Esophagus squamous epithelium (tissue), 5 donors: Measurements from ENCODE around the gene GPR3. TPM values are rescaled to one million over a fixed set of nuclear protein-coding genes. Genes with fewer than 3 reads are reported as not detected.
"Not testable (repeated sequence)": the region's sequence is repeated elsewhere in the genome, so short reads cannot be mapped to it uniquely, and the experiment has no call there.

Source experiments
- DNase-seq: peaks from one replicate; lab custom pipeline; 2025; lab: John Stamatoyannopoulos, UW
- H3K27ac ChIP-seq, 4 donors: fragments of 200-600 bp; sonication (generic); one replicate each; pipeline ENCODE4 v1.5.1; 2016 to 2019; ENCODE audit warnings: mild to moderate bottlenecking in 1 of 4
- H3K27me3 ChIP-seq, 4 donors: fragments of 200-600 bp; sonication (generic); 1 replicate in 3 of 4; 2 replicates in 1 of 4; pipeline versions ENCODE4 v1.5.1 to v1.6.0; 2017 to 2021; ENCODE audit warnings: antibody characterized with exemption in 1 of 4
- H3K36me3 ChIP-seq, 3 donors: fragments of 200-600 bp; sonication (generic); one replicate each; pipeline ENCODE4 v1.5.1; 2016 to 2019
- H3K4me1 ChIP-seq, 3 donors: fragments of 200-600 bp; sonication (generic); one replicate each; pipeline ENCODE4 v1.5.1; 2017 to 2019
- H3K4me3 ChIP-seq, 4 donors: fragments of 200-600 bp; sonication (generic); 1 replicate in 3 of 4; 2 replicates in 1 of 4; pipeline ENCODE4 v1.5.1; 2016 to 2019; ENCODE audit warnings: mild to moderate bottlenecking in 2 of 4, moderate library complexity in 1 of 4
- H3K9me3 ChIP-seq, 3 donors: fragments of 200-600 bp; sonication (generic); one replicate each; pipeline ENCODE4 v1.5.1; 2016 to 2019
- POLR2A ChIP-seq, 4 donors: fragments of 450-650 bp; IDR thresholded peaks; one replicate each; pipeline ENCODE4 v1.6.1; 2017; ENCODE audit warnings: antibody characterized with exemption in 4 of 4, mild to moderate bottlenecking in 4 of 4, moderate library complexity in 3 of 4
- WGBS, 2 donors: methylation state at CpG; one replicate each; pipeline ENCODE4 v1.1.5; 2018; 5-methylcytosine and 5-hydroxymethylcytosine counted together
- intact Hi-C: fragments of 100-400 bp; cut with DNase I; formaldehyde crosslinking; loops from one replicate; pipeline ENCODE4 v1.15.0; 2022
- total RNA-seq, 4 donors: library from RNA; depleted of rRNA; stranded (reverse); fragments of >200 nt; gene quantifications; one replicate each; pipeline ENCODE4 v1.1.0, GENCODE V29; 2016
- TF ChIP-seq, protein P1 (sequence below), 6 experiments: fragments of 450-650 bp in 4 of 6; fragments of 200-600 bp in 2 of 6; sonication (generic) in 2 of 6; IDR thresholded peaks; one replicate each; pipeline ENCODE4 v1.5.1; 2016 to 2019; ENCODE audit warnings: antibody characterized with exemption in 6 of 6, mild to moderate bottlenecking in 4 of 6, moderate library complexity in 4 of 6
- donor health status: DM: yes; HTN: yes; CAD: no.

The GPR3 gene
- total RNA-seq, 4 donors from 2014 or later, result 0.38 TPM; not detected in 3

DNA sequence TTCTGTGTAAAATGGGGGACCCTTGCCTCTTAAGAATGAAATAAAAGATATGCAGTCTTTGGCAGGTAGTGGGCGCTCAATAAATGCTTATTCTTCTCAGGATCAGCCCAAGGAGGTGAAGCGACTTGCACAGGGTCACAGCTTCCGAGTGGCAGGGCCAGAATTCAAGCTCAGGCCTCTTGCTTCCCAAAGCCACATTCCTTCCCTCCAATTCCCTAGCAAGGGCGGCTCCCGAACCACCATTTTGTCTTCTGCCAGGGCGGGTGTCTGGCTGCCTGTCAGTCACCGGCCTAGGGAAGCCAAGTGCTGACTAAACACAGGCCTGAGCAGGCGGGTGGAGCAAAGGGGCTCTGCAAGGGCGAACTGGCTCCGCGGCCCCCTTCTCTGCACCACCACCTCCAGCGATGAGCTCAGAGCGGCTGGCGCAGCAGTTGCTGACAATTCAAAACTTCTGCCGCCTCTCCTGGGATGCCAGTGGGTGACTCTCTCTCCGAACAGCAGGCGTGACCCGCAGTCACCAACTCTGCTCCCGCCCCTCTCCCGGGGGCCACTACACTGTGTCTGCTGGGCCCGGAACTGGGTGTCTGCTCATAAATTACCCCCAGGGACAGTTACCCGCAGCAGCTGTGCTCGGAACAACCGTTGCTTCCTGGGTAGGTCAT, 10.8 kb downstream of the GPR3 start:
- Histone ChIP-seq H3K4me3 (peak overlapping the region in 2 of 4 donors; percentile 5 to 29), H3K9me3 (no peaks in the 10 kb centered on the region), H3K27me3 (no peaks in the 10 kb centered on the region), H3K27ac (peak overlapping the region; percentile 79 to 92 (median 90)), H3K4me1 (peaks cover 58 to 100% (median 58%) of the 10 kb centered on the region in 3 donors), H3K36me3 (peaks cover 5 to 28% (median 16%) of the 10 kb centered on the region in 3 donors)
- no peak for DNase-seq
- no peak for TF ChIP-seq POLR2A (IDR thresholded peaks at IDR 0.05)
- TF ChIP-seq, protein P1, sequence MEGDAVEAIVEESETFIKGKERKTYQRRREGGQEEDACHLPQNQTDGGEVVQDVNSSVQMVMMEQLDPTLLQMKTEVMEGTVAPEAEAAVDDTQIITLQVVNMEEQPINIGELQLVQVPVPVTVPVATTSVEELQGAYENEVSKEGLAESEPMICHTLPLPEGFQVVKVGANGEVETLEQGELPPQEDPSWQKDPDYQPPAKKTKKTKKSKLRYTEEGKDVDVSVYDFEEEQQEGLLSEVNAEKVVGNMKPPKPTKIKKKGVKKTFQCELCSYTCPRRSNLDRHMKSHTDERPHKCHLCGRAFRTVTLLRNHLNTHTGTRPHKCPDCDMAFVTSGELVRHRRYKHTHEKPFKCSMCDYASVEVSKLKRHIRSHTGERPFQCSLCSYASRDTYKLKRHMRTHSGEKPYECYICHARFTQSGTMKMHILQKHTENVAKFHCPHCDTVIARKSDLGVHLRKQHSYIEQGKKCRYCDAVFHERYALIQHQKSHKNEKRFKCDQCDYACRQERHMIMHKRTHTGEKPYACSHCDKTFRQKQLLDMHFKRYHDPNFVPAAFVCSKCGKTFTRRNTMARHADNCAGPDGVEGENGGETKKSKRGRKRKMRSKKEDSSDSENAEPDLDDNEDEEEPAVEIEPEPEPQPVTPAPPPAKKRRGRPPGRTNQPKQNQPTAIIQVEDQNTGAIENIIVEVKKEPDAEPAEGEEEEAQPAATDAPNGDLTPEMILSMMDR (IDR thresholded peaks at IDR 0.05), result peak in 4 of 6 experiments; percentile 6 to 53 (median 35)
- 19 to 24% methylated on average over 11 to 19 of the region's 24 CpGs for WGBS, 2 donors
- intact Hi-C loops, result loop anchor here (10.0 kb wide), 1 partner anchor 202 kb away; the partner anchor contains the start of gene AHDC1

DNA sequence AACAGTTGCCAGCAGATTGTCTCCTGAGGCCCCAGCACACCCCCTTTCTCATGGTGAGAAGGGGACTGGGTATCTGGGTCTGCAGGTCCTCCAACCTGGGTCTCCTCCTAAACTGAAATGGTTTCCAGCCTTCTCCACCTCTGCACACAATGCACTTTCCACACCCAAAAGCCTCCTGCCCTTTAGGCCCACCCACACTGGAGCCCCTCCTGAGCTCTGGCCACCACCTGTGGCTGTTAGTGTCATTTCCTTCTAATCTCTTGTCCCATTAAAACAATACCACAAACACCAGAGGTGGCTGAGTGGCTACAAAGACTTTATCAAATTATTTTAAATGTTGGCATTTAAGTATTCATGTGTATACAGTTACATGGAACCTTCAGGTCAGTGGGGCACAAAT, 11.5 kb downstream of the GPR3 start:
- Histone ChIP-seq H3K9me3 (no peaks in the 10 kb centered on the region), H3K36me3 (peaks cover 5 to 36% (median 22%) of the 10 kb centered on the region in 3 donors), H3K4me3 (no peak overlapping the region), H3K27me3 (no peaks in the 10 kb centered on the region), H3K4me1 (peaks cover 58 to 100% (median 58%) of the 10 kb centered on the region in 3 donors), H3K27ac (peak overlapping the region; percentile 79 to 92 (median 90))
- DNase-seq, result no peak
- TF ChIP-seq, protein P1 (IDR thresholded peaks at IDR 0.05), result no peak
- no peak for TF ChIP-seq POLR2A (IDR thresholded peaks at IDR 0.05)
- intact Hi-C loops, result loop anchor here (10.0 kb wide), 1 partner anchor 201 kb away; the partner anchor contains the start of gene AHDC1

DNA sequence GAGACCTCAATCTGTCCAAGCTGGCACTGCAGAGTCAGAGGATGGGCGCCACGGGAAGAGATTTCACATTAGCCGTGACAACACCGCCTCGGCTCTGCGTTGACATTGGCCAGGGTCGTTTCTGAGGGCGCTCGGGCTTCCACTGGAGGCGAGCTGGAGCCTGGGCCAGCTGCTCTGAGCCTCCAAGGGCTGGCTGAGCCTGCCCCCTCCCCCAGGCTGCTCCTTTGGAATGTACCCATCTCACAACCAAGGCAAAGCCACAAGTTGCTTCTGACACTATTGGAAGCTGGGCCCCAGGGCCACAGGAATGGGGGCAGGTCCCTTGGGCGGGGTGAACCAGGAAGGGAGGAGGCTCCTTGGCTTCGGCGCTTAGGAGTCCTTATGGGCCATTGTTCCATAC, 12.7 kb downstream of the GPR3 start:
- no peak for TF ChIP-seq POLR2A (IDR thresholded peaks at IDR 0.05)
- TF ChIP-seq, protein P1 (IDR thresholded peaks at IDR 0.05), result no peak
- intact Hi-C loops, result loop anchor here (10.0 kb wide), 1 partner anchor 200 kb away; the partner anchor contains the start of gene AHDC1
- Histone ChIP-seq H3K36me3 (peaks cover 13 to 47% (median 31%) of the 10 kb centered on the region in 3 donors), H3K9me3 (no peaks in the 10 kb centered on the region), H3K27ac (peak overlapping the region; percentile 79 to 92 (median 90)), H3K4me1 (peaks cover 58 to 89% (median 58%) of the 10 kb centered on the region in 3 donors), H3K27me3 (no peaks in the 10 kb centered on the region), H3K4me3 (no peak overlapping the region)
- DNase-seq, result no peak
- WGBS, 2 donors, result 41 to 67% methylated on average over 5 to 9 of the region's 13 CpGs

DNA sequence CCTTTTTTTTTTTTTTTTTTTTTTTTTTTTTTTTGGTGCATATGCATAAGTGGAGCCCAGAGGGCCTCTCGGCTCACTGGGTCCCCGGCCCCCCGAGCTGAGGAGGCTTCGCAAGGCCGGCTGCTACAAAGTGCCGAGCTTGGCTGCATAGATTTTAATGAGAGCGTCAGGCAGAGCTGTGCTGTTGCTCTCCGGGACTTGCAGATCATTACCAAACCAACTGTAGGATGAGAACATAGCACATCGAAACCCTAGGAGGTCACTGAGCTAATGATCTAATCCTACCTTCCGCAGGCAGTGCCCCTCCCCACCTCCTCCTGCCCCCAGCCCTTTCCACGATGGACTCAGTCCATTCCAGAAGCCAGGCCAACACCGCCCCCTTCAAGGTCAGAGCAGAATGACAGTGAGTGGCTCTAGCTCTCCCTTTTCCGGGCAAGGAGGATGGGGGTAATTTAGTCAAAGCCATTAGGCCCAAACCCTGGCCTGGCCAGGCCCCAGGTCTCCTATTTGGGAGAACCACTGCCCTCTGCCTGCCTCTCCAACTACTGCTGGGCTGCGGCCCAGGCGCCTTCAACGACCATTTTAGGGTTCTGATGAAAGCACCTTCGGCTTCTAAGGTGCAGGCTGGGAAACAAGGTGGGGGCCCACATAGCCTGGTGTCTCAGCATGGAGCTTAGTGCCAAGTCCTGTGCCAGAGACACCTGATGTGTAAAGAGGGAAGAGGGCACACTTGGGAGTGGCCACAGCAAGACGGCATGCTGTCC, 13.4 kb downstream of the GPR3 start:
- WGBS, 2 donors, result 33 to 54% methylated on average over 1 to 2 of the region's 18 CpGs
- H3K27me3 ChIP-seq, H3K9me3 ChIP-seq, DNase-seq, H3K4me3 ChIP-seq: not testable (repeated sequence)
- Histone ChIP-seq H3K36me3 (peaks cover 20 to 54% (median 36%) of the 10 kb centered on the region in 3 donors), H3K4me1 (peaks cover 58 to 82% (median 58%) of the 10 kb centered on the region in 3 donors), H3K27ac (peak overlapping the region; percentile 79 to 91 (median 88))
- intact Hi-C loops, result loop anchor here (10.0 kb wide), 1 partner anchor 199 kb away; the partner anchor contains the start of gene AHDC1

DNA sequence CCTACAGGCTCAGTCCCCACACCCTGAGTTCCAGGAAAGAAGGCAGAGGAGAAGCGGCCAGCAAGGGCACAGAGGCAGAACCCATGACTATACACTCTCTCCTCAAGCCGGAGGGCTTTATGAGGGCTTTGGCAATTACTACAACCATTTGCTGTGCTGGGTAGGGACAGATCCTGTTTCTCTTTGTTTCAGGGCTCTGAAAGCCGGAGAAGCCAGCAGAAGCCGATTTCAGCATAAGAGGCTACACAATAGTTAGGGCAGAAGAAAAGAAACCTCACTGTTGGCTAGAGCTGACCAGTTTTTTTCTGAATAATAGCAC, 13.9 kb downstream of the GPR3 start:
- DNase-seq, result no peak
- H3K4me3 ChIP-seq, result no peak overlapping the region
- peak overlapping the region; percentile 79 to 91 (median 88) for H3K27ac ChIP-seq
- H3K4me1 ChIP-seq, result peaks cover 55 to 76% (median 58%) of the 10 kb centered on the region in 3 donors
- 45 to 60% methylated on average over 4 of the region's 4 CpGs for WGBS, 2 donors
- TF ChIP-seq, protein P1 (IDR thresholded peaks at IDR 0.05), result no peak
- TF ChIP-seq POLR2A (IDR thresholded peaks at IDR 0.05), result no peak
- no peaks in the 10 kb centered on the region for H3K9me3 ChIP-seq
- peaks cover 25 to 59% (median 42%) of the 10 kb centered on the region in 3 donors for H3K36me3 ChIP-seq
- no peaks in the 10 kb centered on the region for H3K27me3 ChIP-seq
- intact Hi-C loops, result loop anchor here (10.0 kb wide), 1 partner anchor 198 kb away; the partner anchor contains the start of gene AHDC1

DNA sequence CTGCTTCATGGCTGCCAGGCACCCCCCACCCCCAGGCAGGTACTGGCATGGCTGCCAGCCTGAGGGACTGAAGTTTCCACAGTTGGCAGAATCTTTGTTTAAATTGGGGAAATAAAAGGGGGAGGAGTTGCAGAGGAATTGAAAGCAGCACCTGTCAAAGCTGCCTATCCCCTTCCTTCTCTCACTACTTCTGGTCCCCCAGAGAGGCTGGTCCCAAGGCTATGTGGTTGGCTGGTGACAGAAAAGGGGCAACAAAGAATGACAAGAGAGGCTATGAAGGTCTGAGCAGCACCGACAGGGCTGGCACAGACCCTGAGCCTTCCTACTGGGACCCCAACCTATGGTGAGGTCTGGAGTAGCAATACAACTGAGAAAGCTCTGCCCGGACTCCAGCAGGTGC, 14.4 kb downstream of the GPR3 start:
- H3K4me1 ChIP-seq, result peaks cover 50 to 72% (median 56%) of the 10 kb centered on the region in 3 donors
- intact Hi-C loops, result loop anchor here (10.0 kb wide), 1 partner anchor 198 kb away; the partner anchor contains the start of gene AHDC1
- WGBS, 2 donors, result 60 to 77% methylated on average over 1 to 2 of the region's 2 CpGs

More for the DNA sequence above, 14.4 kb downstream of the GPR3 start:
- not testable (repeated sequence) for H3K4me3 ChIP-seq, H3K27me3 ChIP-seq, DNase-seq, H3K9me3 ChIP-seq
- Histone ChIP-seq H3K27ac (peak overlapping the region; percentile 79 to 91 (median 88)), H3K36me3 (peaks cover 27 to 64% (median 45%) of the 10 kb centered on the region in 3 donors)
